Hepatic stellate cell (primary cell): ENCODE data around the gene CDKN2C.
A peak's percentile ranks its signal among the peaks of the same experiment; 100 is the strongest.

Experiments used
- DNase-seq: peaks from one replicate; pipeline ENCODE4 v3.0.0; 2011; ENCODE audit warnings: low spot score

CDKN2C gene

DNA sequence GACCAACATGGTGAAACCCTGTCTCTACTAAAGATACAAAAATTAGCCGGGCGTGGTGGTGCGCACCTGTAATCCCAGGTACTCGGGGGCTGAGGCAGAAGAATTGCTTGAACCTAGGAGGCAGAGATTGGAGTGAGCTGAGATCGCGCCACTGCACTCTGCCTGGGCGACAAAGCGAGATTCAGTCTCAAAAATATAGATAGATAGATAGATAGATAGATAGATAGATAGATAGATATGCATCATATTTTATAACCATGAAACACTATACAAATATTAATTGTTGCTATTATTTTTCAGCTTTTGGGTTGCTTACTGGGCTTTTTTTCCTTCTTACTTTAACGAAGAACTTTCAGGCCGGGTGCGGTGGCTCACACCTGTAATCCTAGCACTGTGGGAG is 5.2 kb upstream of the CDKN2C start:
- no peak for DNase-seq

GRCh38 chr1:50966991-50967390 is 3.1 kb upstream of the CDKN2C start:
- no peak for DNase-seq

- DNase-seq = peak; percentile 46
Measured at GRCh38 chr1:50967416-50968157, 2.5 kb upstream of the CDKN2C start.

DNA sequence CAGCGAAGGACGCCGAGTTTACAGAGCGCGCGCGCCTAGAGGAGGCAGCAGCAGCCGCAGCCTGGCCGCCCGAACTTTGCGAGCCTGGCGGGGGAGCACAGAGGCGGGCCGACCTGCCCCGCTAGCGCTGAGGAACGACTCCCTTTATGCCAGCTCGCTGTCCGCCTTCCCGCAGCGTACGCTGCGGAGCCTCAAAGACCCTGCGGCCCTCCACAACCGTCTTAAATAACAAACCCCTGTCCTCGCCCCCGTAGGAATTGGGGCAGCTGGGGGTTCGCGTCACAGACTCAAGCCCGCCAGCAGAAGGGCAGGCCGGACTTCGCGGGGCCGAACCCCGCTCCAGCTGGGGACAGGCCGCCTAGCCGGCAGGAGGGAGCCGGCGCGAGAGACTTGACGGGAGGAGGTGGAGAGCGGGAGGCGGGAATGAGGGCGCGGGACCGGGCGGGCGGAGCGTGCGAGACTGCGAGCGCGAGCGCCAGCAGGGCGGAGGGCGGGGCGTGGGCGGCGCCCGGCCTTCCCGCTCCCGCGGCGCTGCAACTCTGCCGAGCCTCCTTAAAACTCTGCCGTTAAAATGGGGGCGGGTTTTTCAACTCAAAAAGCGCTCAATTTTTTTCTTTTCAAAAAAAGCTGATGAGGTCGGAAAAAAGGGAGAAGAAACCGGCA is 1.8 kb upstream of the CDKN2C start:
- peak; percentile 92 for DNase-seq

GRCh38 chr1:50968821-50969610 is 1.0 kb upstream of the CDKN2C start:
- peak; percentile 41 for DNase-seq

DNA sequence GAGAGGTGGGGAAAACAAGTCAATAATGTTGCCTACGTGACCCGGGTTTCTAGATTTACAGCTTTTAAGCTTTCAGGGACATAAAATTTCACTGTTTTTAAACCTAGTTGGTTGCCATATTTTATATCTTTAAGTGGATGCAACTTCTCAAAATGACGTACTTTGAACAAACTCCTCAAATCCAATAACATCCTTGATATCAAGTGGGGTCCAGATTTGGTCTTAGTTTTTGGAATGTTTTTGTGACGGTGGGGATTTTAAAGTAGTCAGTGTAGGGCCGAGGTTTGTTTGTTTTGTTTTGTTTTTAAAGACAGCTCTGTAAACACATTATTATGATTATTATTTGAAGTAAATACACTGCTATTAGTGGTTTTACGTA is 453 bp downstream of the CDKN2C start:
- DNase-seq = no peak

DNA sequence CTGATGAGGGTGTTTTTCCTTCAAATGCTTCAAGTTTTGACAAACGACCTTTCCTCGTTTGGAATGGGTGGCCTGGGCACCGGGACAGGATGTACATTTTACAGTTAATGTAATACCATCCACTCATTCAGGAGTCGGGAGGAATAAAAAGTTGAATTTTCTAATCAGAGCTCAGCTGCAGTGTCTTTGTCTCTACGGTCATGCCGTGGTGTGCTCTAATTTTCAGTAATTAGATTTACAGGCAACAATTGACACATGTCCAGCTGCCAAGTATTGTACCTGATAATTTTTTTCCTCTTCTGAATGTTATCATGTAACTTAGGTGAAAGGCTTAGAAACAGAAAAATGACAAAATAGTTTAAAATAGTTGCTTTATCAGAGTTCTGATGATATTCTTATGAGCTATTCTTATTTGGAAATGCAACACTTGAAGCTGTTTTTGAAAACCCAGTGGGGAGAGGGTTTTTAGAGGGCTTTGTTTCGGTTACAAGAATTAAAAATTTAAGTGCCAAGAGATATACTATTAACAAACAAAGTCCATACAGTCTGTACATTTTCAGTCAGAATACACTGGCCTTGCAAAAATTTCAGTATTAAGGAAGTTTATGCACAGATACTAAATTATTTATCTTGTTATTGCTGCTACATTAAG is 1.0 kb downstream of the CDKN2C start:
- DNase-seq = no peak

DNA sequence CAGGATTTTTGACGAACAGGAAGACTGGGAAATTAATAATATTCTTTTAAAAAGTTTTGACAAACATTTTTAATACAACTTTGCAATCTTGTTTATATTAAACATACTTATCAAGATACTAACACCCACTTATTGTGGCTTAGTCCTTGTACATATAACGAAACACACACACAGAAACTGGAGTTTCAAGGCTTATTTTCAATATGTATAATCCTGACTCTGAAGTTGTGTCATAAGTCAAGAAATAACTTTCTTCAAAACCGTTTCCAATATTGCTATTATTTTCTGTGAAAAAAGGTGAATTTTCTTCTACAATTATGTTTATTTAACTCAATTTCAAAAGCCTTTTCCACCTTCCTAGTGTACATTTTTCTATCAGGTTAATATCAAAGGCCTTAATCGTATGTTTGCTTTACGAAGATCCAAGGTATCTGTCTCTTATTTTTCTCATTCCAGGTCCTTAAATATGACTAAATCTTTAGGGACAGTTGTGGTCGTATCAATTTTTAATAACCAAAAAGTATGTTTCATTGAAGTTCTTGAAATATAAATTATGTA is 1.8 kb downstream of the CDKN2C start:
- no peak for DNase-seq

- no peak for DNase-seq
Measured at GRCh38 chr1:50972766-50973165, 2.7 kb downstream of the CDKN2C start.

DNA sequence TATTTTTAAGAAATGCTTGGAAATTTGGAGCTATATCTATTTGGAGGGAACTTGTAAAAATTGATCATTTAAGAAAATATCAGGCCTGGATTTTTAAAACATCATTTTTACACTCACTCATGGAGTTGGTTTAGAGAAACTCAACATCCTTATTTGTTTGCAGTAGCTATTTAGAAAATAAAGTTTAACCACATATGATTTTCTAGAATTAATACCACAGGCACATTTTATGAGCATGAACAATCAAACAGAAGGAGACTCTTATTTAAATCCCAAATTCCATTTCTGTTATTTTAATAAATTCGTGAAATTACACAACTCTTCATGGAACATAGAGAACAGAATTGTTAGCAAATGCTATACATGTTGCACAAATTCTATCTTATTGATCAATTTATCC is 3.2 kb downstream of the CDKN2C start:
- no peak for DNase-seq

- DNase-seq = no peak
Measured at GRCh38 chr1:50973875-50974617, 4.0 kb downstream of the CDKN2C start.

GRCh38 chr1:50974618-50974935 is 4.5 kb downstream of the CDKN2C start:
- no peak for DNase-seq

GRCh38 chr1:50975436-50975835 is 5.4 kb downstream of the CDKN2C start:
- DNase-seq = no peak

DNA sequence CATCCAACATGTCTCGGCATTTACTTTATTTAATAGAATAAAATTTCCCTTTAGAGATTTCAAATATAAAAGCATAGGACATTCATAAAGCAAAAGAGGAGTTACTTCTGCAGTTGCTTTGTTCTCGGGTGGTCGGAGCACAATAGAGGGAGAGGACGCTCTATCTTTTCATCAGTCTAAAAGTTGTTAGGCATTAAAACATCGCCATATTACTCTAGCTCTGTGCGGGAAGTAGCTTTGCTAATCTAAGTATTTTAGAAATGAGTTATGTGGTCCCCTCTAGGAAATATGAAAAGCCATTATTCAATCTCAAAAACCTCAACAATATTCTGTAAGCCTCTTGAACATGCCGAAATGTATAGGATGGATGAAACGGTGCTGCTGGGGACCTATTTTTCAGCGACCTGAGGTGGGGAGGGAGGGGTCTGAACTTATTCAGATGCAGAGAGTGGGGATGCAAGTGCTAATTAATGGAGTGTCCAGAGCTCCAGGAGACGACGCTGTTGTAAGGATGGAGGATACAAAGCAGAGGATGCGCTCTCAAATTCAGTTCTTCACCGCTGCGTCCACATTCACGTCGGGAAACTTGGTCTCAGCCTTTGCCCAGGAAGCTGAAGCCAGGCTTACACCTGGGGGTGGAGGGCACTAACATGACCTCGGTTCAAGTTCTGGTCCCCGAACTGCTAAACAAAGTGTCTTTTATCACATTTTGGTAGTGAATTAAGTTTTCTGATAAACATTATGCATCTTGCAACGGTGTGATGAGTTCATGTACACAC is 6.3 kb downstream of the CDKN2C start:
- DNase-seq = no peak

GRCh38 chr1:50976890-50977574 is 7.0 kb downstream of the CDKN2C start:
- peak; percentile 51 for DNase-seq

DNA sequence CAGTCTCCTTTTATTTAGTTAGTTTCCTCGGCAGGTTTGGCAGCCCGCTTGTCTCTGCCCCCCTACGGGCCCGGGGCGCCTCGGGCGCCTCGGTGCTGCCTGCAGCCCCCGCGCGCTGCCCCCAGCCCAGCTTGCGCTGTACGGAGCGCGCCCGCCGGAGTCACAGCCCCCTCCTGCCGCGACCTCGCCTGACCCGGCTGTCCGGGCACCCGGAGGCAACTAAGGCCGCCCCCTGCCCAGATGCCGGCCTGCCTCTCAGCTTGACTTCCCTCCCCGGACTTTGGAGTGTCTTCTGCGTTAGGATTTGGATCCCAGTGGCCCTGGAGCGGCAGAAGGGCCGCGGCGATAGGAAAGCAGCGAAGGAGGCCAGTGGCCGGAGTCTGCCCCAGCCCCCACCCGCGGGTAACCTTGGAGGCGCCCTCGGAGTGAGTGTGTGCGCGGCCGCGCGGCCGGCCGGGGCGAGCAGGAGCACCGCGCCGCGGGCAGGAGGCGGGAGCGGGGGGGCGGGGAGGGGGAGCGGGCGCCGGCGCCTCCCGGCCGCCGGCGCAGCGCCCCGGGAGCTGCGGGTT is 7.6 kb downstream of the CDKN2C start:
- peak; percentile 60 for DNase-seq

DNA sequence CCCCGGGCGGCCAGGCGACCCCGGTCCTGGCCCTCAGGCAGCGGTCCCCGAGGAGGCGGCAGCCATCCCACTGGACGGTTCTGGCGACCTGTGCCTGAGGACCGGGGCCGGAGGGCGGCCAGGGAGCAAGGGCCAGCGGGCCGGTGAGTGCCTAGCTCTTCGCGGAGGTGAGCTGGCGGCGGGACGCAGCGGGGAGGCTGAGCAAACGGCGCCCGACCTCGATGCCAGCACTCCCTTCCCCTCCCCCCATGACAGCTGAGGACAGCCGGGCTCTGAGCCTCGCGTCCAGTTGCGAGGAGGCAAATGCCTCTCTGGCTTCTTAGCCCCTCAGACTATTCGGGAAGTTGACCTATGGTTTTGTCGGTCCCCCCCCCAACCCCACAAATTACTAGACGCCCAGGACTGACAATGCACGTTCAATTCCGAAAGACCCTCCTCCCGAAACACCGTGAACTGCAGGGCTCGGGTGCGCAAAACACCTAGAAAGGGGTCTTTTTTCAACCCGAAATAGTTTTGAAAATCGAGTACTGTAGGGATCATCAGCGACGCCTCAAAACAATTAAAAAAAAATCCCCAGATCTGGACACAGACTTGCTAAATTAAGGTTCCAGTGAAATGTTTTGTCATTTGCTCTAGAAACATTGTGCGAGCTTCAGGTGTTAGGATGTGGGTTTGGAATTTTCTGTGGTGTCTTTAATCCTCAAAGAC is 8.3 kb downstream of the CDKN2C start:
- DNase-seq = peak; percentile 64

- no peak for DNase-seq
Measured at GRCh38 chr1:50978852-50979781, 9.1 kb downstream of the CDKN2C start.
